Measurements from ENCODE around the gene CALY.
"Not testable (repeated sequence)": the region's sequence is repeated elsewhere in the genome, so short reads cannot be mapped to it uniquely, and the experiment has no call there.

The CALY gene

GRCh38 chr10:133370030-133370786 lies 33.5 kb upstream of the CALY start:
- TF ChIP-seq CTCF (IDR thresholded peaks at IDR 0.05; ENCODE audit: low read depth, low read length) = no peak
- H3K36me3 ChIP-seq = peaks cover 27% of the 10 kb centered on the region
- no peak for DNase-seq
- no peaks in the 10 kb centered on the region for H3K9me3 ChIP-seq (ENCODE audit: severe bottlenecking)
- no peak overlapping the region for H3K27ac ChIP-seq
- H3K4me3 ChIP-seq (ENCODE audit: low read depth, low read length) = no peak overlapping the region
- no peaks in the 10 kb centered on the region for H3K27me3 ChIP-seq (ENCODE audit: insufficient read depth, low read depth, severe bottlenecking)

GRCh38 chr10:133368153-133368552 lies 31.5 kb upstream of the CALY start:
- H3K27me3 ChIP-seq (ENCODE audit: insufficient read depth, low read depth, severe bottlenecking) = no peaks in the 10 kb centered on the region
- H3K27ac ChIP-seq = no peak overlapping the region
- DNase-seq = no peak
- no peak for TF ChIP-seq CTCF (IDR thresholded peaks at IDR 0.05; ENCODE audit: low read depth, low read length)
- H3K4me3 ChIP-seq (ENCODE audit: low read depth, low read length) = no peak overlapping the region
- no peaks in the 10 kb centered on the region for H3K9me3 ChIP-seq (ENCODE audit: severe bottlenecking)
- peaks cover 34% of the 10 kb centered on the region for H3K36me3 ChIP-seq

- H3K9me3 ChIP-seq (ENCODE audit: severe bottlenecking); DNase-seq; H3K27me3 ChIP-seq (ENCODE audit: insufficient read depth, low read depth, severe bottlenecking); H3K27ac ChIP-seq; H3K4me3 ChIP-seq (ENCODE audit: low read depth, low read length): not testable (repeated sequence)
- H3K36me3 ChIP-seq = peaks cover 38% of the 10 kb centered on the region
Measured at GRCh38 chr10:133367461-133367860, 30.8 kb upstream of the CALY start.

GRCh38 chr10:133366751-133367150 lies 30.1 kb upstream of the CALY start:
- TF ChIP-seq CTCF (IDR thresholded peaks at IDR 0.05; ENCODE audit: low read depth, low read length) = no peak
- peaks cover 45% of the 10 kb centered on the region for H3K36me3 ChIP-seq
- no peaks in the 10 kb centered on the region for H3K9me3 ChIP-seq (ENCODE audit: severe bottlenecking)
- DNase-seq = no peak
- H3K27ac ChIP-seq = no peak overlapping the region
- no peak overlapping the region for H3K4me3 ChIP-seq (ENCODE audit: low read depth, low read length)
- no peaks in the 10 kb centered on the region for H3K27me3 ChIP-seq (ENCODE audit: insufficient read depth, low read depth, severe bottlenecking)

- TF ChIP-seq CTCF (IDR thresholded peaks at IDR 0.05; ENCODE audit: low read depth, low read length) = no peak
- Histone ChIP-seq H3K4me3 (ENCODE audit: low read depth, low read length) (no peak overlapping the region), H3K36me3 (peaks cover 49% of the 10 kb centered on the region), H3K9me3 (ENCODE audit: severe bottlenecking) (no peaks in the 10 kb centered on the region), H3K27me3 (ENCODE audit: insufficient read depth, low read depth, severe bottlenecking) (no peaks in the 10 kb centered on the region), H3K27ac (no peak overlapping the region)
- DNase-seq = no peak
Measured at GRCh38 chr10:133366130-133366478, 29.4 kb upstream of the CALY start.

GRCh38 chr10:133365461-133366129 lies 28.9 kb upstream of the CALY start:
- no peak for TF ChIP-seq CTCF (IDR thresholded peaks at IDR 0.05; ENCODE audit: low read depth, low read length)
- no peak for DNase-seq
- peaks cover 48% of the 10 kb centered on the region for H3K36me3 ChIP-seq

More at GRCh38 chr10:133365461-133366129, 28.9 kb upstream of the CALY start:
- no peaks in the 10 kb centered on the region for H3K27me3 ChIP-seq (ENCODE audit: insufficient read depth, low read depth, severe bottlenecking)
- no peaks in the 10 kb centered on the region for H3K9me3 ChIP-seq (ENCODE audit: severe bottlenecking)
- no peak overlapping the region for H3K27ac ChIP-seq
- no peak overlapping the region for H3K4me3 ChIP-seq (ENCODE audit: low read depth, low read length)

Data from WERI-Rb-1 (cell line).